A549 treated with CORT108297 at 1 μM for 4 hours (cell line): Measurements from ENCODE around the gene VPS35L. TPM values are rescaled to one million over a fixed set of nuclear protein-coding genes. Genes with fewer than 3 reads are reported as not detected.

Experiments
- total RNA-seq: library from RNA; stranded (reverse); fragments of 200-300 nt; extraction: Qiagen RNA extraction; gene quantifications from 5 replicates; pipeline ENCODE4 v1.2.3, GENCODE V29; 2022

Gene VPS35L
- 27.9 to 34.8 TPM (median 31.3 TPM) in 5 replicates for total RNA-seq

GRCh38 chr16:19555186-19555937 lies at the start of gene VPS35L:
Gene VPS35L (plus strand): TSS chr16:19555703. CDS start chr16:19555730, 27 bp downstream.

GRCh38 chr16:19521471-19522396 lies 33.8 kb upstream of the VPS35L start, which contains the start of gene GDE1:
Gene GDE1 (minus strand): TSS chr16:19522098. CDS start chr16:19521964, 134 bp downstream.

GRCh38 chr16:19523559-19524355 lies 31.7 kb upstream of the VPS35L start, which contains the start of gene CCP110:
Gene CCP110 (plus strand): TSS chr16:19523942. CDS start chr16:19527882, 3,940 bp downstream.

GRCh38 chr16:19717741-19718623 lies 162.5 kb downstream of the VPS35L start, which contains the start of the genes IQCK and KNOP1:
Gene IQCK (plus strand): TSS chr16:19718271. CDS start chr16:19718307, 36 bp downstream.
Gene KNOP1 (minus strand): TSS chr16:19718227. CDS start chr16:19715035, 3,192 bp downstream.

Other genes with a start within 250 kb of the VPS35L start
- 5.8 to 7.1 TPM (median 6.0 TPM) in 5 replicates for gene TMC5, start 137.8 kb upstream of the VPS35L start, total RNA-seq
- gene GDE1, start 33.6 kb upstream of the VPS35L start, total RNA-seq = 79.9 to 93.5 TPM (median 83.2 TPM) in 5 replicates
- gene CCP110, start 31.8 kb upstream of the VPS35L start, total RNA-seq = 7.7 to 10.6 TPM (median 10.2 TPM) in 5 replicates
- gene KNOP1, start 162.5 kb downstream of the VPS35L start, total RNA-seq = 38.2 to 44.7 TPM (median 43.6 TPM) in 5 replicates
- gene IQCK, start 162.6 kb downstream of the VPS35L start, total RNA-seq = 7.4 to 10.2 TPM (median 9.4 TPM) in 5 replicates